PC-3 (cell line): ENCODE results near the gene YARS2.

Experiments
- EZH2phosphoT487 ChIP-seq: fragments of 300-600 bp; sonication (generic); IDR thresholded peaks from 2 replicates; pipeline ENCODE4 v1.6.1; 2018; ENCODE audit warnings: mild to moderate bottlenecking, antibody characterized with exemption, low read length, borderline replicate concordance
- TF ChIP-seq, protein P1 (sequence below): fragments of 300-600 bp; sonication (generic); conservative IDR thresholded peaks from 2 replicates; pipeline ENCODE4 v1.5.1; 2017; ENCODE audit warnings: antibody characterized with exemption, low read depth, mild to moderate bottlenecking, low read length

DNA sequence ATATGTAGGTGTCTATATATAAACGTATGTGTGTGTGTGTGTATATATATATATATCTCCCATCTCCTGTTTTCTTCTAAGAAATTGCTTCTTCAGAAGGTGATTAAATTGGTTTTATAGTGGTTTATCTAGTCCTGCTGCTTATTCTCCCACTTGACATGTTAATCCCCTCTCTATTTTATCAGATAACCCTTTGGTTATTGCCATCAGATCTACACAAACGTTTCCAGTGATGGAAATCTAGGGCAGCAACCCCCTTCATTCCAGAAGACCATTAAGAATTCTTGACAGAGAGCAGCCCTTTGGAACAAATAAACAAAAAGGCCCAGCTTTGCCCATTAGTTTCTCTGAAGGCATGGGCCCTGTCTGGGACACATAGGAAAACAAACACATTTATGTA, 34.2 kb upstream of the YARS2 start:
- TF ChIP-seq, protein P1, sequence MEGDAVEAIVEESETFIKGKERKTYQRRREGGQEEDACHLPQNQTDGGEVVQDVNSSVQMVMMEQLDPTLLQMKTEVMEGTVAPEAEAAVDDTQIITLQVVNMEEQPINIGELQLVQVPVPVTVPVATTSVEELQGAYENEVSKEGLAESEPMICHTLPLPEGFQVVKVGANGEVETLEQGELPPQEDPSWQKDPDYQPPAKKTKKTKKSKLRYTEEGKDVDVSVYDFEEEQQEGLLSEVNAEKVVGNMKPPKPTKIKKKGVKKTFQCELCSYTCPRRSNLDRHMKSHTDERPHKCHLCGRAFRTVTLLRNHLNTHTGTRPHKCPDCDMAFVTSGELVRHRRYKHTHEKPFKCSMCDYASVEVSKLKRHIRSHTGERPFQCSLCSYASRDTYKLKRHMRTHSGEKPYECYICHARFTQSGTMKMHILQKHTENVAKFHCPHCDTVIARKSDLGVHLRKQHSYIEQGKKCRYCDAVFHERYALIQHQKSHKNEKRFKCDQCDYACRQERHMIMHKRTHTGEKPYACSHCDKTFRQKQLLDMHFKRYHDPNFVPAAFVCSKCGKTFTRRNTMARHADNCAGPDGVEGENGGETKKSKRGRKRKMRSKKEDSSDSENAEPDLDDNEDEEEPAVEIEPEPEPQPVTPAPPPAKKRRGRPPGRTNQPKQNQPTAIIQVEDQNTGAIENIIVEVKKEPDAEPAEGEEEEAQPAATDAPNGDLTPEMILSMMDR = no peak
- TF ChIP-seq EZH2phosphoT487 = no peak
